ENCODE data around the gene IGSF21.

The IGSF21 gene

DNA sequence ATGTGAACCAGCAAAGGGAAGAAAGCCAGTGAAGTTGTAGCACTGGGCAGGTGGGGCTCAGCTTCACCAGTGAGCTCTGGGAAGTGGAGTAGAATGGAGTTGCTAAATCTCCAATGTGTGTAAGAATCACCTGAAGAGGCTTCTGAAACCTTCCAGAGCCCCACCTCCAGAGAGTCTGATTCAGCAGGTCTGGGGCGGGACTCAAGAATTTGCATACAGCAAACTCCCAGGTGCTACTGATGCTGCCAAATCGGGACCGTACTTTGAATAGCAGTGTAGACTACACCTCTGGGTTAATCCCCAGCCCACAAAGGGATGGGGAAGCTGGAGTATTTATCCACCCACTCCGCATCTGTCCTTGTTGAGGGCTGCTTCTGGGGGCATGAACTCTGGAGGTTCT, 154.3 kb downstream of the IGSF21 start:
- no peaks in the 10 kb centered on the region for H3K9me3 ChIP-seq (ENCODE audit: severe bottlenecking)
- no peak for DNase-seq
- no peaks in the 10 kb centered on the region for H3K27me3 ChIP-seq (ENCODE audit: insufficient read depth, low read depth, severe bottlenecking)
- TF ChIP-seq, protein P1, sequence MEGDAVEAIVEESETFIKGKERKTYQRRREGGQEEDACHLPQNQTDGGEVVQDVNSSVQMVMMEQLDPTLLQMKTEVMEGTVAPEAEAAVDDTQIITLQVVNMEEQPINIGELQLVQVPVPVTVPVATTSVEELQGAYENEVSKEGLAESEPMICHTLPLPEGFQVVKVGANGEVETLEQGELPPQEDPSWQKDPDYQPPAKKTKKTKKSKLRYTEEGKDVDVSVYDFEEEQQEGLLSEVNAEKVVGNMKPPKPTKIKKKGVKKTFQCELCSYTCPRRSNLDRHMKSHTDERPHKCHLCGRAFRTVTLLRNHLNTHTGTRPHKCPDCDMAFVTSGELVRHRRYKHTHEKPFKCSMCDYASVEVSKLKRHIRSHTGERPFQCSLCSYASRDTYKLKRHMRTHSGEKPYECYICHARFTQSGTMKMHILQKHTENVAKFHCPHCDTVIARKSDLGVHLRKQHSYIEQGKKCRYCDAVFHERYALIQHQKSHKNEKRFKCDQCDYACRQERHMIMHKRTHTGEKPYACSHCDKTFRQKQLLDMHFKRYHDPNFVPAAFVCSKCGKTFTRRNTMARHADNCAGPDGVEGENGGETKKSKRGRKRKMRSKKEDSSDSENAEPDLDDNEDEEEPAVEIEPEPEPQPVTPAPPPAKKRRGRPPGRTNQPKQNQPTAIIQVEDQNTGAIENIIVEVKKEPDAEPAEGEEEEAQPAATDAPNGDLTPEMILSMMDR (IDR thresholded peaks at IDR 0.05; ENCODE audit: low read depth, low read length), result no peak
- no peaks in the 10 kb centered on the region for H3K36me3 ChIP-seq
- H3K4me3 ChIP-seq (ENCODE audit: low read depth, low read length), result no peak overlapping the region
- no peak overlapping the region for H3K27ac ChIP-seq

DNA sequence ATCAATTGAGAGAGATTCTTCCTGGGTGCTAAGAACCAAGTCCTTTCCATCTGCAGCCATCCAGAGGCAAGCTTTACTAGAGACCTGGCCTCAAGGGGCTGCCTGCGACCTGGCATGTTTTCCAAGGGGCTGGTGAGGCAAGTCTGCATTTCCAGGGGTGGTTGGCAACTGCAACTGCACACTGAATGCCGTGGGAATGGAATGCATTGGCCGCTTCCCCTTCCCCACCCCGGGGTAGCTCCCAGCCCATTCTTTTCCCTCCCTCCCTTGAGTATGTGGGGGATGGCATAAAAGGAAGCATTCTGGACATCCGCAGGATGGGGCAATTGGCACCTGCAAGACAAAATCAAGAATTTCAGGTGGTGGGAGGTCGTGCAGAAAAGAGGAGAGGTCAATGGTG, 155.1 kb downstream of the IGSF21 start:
- Histone ChIP-seq H3K27me3 (ENCODE audit: insufficient read depth, low read depth, severe bottlenecking) (no peaks in the 10 kb centered on the region), H3K4me3 (ENCODE audit: low read depth, low read length) (no peak overlapping the region), H3K36me3 (no peaks in the 10 kb centered on the region), H3K27ac (no peak overlapping the region), H3K9me3 (ENCODE audit: severe bottlenecking) (no peaks in the 10 kb centered on the region)
- TF ChIP-seq, protein P1 (IDR thresholded peaks at IDR 0.05; ENCODE audit: low read depth, low read length), result no peak
- DNase-seq, result no peak

DNA sequence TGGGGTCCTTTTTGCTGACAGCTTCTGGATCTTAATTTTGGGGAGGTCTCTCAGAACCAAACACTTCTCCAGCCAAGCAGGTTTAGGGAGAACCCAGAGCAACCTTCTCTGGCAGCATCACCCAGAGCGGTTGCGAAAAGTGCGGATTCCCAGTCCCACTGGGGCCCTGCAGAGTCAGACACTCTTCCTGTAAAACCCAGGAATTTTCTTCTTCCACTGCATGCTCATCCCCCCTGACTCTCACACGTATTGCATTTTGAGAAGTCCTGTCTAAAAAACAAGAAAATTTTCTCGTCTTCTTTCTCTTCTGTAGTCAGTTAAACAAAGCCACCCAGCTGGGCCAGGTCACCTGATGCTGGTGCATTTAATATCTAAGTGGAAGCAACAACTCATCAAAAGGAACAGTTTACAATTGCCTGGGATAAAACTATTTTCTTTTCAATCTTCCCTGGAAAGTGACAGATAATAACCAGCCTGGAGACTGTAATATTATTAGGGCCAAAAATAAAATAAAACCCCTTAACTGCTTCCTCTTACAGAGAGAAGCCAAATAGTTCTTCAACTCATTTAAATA, 156.0 kb downstream of the IGSF21 start:
- no peak overlapping the region for H3K27ac ChIP-seq
- no peaks in the 10 kb centered on the region for H3K9me3 ChIP-seq (ENCODE audit: severe bottlenecking)
- no peak overlapping the region for H3K4me3 ChIP-seq (ENCODE audit: low read depth, low read length)
- H3K36me3 ChIP-seq, result no peaks in the 10 kb centered on the region
- TF ChIP-seq, protein P1 (IDR thresholded peaks at IDR 0.05; ENCODE audit: low read depth, low read length), result no peak
- H3K27me3 ChIP-seq (ENCODE audit: insufficient read depth, low read depth, severe bottlenecking), result no peaks in the 10 kb centered on the region
- DNase-seq, result no peak

DNA sequence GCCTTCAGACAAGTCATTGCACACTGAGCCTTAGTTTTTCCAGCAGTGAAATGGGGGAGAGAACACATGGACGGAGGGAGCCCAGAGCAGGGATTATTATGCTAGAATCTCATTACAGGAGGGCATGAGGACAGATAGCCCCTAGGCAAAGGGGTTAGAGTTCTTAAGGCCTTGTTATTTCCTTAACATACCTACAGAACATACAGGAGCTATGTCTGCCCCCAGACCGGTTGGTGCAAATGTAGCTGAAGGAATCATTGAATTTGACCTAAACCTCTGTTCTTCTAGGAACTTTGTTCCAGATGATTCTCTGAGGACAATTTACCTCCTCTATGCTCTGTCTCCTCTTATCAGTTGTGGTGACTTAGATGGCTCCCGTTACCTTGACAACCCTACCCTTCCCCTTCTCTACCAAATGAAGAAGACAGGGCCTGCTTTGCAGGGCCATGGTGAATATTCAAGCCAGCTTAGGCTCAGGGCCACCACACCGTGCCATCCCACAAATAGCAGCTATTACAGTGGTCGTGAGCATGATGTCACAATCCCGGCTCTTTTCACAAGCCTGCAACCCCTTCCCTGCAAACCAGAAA, 156.9 kb downstream of the IGSF21 start:
- Histone ChIP-seq H3K27ac (no peak overlapping the region), H3K9me3 (ENCODE audit: severe bottlenecking) (no peaks in the 10 kb centered on the region), H3K36me3 (no peaks in the 10 kb centered on the region), H3K27me3 (ENCODE audit: insufficient read depth, low read depth, severe bottlenecking) (no peaks in the 10 kb centered on the region), H3K4me3 (ENCODE audit: low read depth, low read length) (no peak overlapping the region)
- TF ChIP-seq, protein P1 (IDR thresholded peaks at IDR 0.05; ENCODE audit: low read depth, low read length), result no peak
- no peak for DNase-seq

DNA sequence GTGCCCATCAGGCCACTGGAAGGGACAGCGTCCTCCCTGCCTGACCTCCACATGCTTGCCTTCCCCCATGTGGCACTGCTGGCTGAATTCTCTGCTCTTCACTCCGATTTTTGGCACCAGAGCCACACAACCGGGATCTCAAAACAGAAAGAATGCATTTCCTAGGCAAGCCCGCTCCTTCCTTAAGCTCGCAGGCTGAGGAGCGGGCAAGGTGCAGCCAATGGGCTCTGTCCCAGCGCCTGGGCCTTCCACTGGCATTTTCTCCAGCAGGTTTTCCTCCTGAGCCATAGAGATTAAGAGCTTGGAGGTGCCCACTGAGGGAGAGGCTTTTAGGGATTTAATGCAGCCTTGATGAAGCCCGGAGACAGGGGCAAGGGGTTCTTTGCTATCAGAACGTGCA, 158.0 kb downstream of the IGSF21 start:
- Histone ChIP-seq H3K9me3 (ENCODE audit: severe bottlenecking) (no peaks in the 10 kb centered on the region), H3K4me3 (ENCODE audit: low read depth, low read length) (no peak overlapping the region), H3K36me3 (no peaks in the 10 kb centered on the region), H3K27ac (no peak overlapping the region), H3K27me3 (ENCODE audit: insufficient read depth, low read depth, severe bottlenecking) (no peaks in the 10 kb centered on the region)
- TF ChIP-seq, protein P1 (IDR thresholded peaks at IDR 0.05; ENCODE audit: low read depth, low read length), result no peak
- no peak for DNase-seq

DNA sequence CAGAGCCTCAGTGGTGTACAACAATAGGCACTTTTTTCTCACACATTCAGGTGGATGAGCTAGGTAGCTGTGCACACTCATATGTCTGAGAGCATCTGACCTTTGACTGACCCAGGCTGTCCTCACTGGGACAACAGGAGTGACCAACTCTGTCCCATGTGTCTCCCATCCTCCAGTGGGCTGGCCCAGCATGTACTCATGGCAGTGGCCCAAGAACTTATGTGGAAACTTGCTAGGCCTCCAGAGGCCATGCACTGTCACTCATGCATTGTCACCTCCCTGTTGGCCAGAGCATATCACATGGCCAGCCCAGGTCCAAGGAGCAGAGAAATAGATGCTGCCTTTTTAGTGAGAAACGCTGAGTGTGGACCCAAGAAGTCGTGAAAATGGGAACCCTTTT, 158.8 kb downstream of the IGSF21 start:
- Histone ChIP-seq H3K36me3 (no peaks in the 10 kb centered on the region), H3K9me3 (ENCODE audit: severe bottlenecking) (no peaks in the 10 kb centered on the region), H3K27me3 (ENCODE audit: insufficient read depth, low read depth, severe bottlenecking) (no peaks in the 10 kb centered on the region), H3K27ac (no peak overlapping the region), H3K4me3 (ENCODE audit: low read depth, low read length) (no peak overlapping the region)
- TF ChIP-seq, protein P1 (IDR thresholded peaks at IDR 0.05; ENCODE audit: low read depth, low read length), result no peak
- no peak for DNase-seq

Measured in WERI-Rb-1 (cell line).